NCI-H460 (cell line): ENCODE results near the gene GRB14. TPM values are rescaled to one million over a fixed set of nuclear protein-coding genes. Genes with fewer than 3 reads are reported as not detected.
A peak's percentile ranks its signal among the peaks of the same experiment; 100 is the strongest.
"Not testable (repeated sequence)": the region's sequence is repeated elsewhere in the genome, so short reads cannot be mapped to it uniquely, and the experiment has no call there.

Experiments used
- DNase-seq: peaks from one replicate; pipeline ENCODE4 v3.0.0-alpha.2; 2016; ENCODE audit warnings: low read depth; ENCODE audit errors: extremely low read depth
- total RNA-seq: library from RNA; depleted of rRNA; stranded (reverse); fragments of >200 nt; shearing (Covaris generic); gene quantifications from 2 replicates; pipeline ENCODE4 v1.2.3, GENCODE V29; 2014

GRB14 gene
- total RNA-seq, 1 experiment from 2014 or later, result 0.79 TPM

DNA sequence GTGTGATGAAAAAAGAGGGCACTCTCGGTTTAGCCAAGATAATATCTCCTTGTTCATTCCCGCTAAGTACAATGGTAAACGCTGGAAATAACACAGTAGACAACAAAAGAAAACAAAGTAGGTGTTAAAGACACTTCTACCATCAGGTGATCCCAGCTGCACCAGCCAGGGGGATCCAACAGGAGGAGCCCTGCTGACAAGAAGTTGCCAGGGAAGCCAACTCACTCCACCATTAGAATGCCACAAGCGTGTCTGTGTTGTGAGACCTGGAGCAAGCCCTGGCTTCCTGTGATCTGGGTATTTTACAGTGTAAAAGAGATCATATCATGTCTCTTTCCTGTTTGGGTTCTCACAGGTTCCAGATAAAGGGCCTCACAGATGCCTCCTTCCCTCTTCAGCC is 117.0 kb downstream of the GRB14 start:
- DNase-seq, result no peak

GRCh38 chr2:164498836-164499235 is 122.4 kb downstream of the GRB14 start:
- no peak for DNase-seq

DNA sequence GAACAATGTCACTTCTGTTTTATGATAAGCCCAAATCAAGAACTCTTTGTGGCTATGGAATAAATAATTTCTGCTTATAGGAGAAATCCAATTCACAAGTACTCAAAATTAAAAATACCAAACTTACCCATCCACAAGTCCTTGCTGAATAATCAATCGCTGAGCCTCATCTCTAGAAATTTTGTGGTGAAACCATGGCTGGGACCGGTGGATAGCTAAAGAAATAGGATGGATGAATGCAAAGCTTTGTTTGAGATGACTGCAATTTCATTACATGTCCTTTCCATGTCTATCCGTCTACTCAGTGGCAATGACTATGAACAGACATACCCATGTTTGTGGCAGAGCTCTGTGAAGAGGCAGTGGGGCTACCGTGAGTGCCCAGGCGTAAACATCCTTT is 124.4 kb downstream of the GRB14 start:
- DNase-seq, result no peak

DNA sequence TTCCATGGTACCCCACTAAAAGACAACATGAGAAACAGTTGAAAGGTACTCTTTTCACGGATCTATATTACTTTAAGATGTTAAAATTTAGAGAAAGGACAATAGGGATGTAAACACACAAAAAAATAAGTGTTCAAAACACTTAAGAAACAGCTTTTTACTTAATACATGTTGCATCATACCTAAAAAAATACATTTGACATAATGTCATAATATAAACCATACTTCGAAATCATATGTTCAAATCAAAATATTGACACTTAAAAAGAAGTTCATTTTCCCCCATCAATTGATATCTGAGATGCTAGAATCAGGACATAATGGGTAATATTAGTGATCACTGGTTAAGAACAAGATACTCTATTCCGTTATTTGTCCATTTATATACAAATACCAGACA is 124.9 kb downstream of the GRB14 start:
- DNase-seq, result no peak

DNA sequence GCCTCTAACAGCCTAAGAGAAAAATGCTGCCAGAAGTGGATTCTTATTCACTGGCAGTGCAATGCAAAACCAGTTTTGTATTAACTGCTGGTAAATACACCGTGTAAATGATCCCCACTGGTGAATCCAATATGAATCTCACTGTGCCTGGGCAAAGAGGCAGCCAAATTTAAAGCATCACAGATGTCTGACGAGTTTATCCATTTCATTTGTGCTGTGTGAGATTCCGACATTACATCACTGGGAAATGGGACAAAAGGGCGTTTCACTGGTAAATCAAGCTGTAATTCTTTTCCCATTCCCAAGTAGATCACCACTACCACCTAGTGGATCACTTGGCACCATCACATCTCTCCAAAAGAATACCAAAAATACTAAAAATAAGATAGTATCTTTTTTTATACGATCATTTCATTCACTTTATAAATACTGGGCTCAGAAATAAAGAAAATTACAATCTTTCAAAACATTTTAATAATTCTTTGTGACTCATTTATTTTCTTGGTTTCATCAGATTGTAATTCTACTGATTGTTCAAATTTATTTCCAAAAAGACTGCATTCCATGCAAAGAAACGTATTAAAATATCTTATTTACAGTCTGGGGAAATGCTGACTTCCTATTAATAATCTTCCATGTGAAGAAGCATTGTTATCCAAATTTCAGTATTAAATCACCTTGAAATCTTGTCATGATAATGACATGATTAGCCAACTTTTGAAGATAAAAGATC is 125.6 kb downstream of the GRB14 start:
- DNase-seq, result peak; percentile 55

DNA sequence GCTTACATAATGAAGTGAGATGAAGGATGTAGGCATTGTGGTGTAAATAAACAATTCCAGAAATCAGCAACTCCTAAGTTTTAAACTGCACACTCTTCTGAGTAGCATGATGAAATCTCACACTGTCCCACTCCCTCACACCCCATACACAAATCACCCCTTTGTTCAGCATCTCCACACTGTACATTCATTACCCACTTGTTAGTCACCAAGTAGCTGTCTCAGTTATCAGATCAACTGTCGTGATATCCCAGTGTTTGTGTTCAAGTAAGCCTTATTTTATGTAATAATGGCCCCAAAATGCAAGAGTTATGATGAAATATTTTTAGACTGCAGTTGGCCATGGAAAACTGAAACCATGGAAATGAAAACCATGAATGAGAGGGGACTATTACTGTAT is 135.7 kb downstream of the GRB14 start:
- DNase-seq, result no peak

- DNase-seq, result peak; percentile 23
Observed at GRCh38 chr2:164479460-164479859, 141.8 kb downstream of the GRB14 start.

- no peak for DNase-seq
Observed at GRCh38 chr2:164478205-164478604, 143.1 kb downstream of the GRB14 start.

DNA sequence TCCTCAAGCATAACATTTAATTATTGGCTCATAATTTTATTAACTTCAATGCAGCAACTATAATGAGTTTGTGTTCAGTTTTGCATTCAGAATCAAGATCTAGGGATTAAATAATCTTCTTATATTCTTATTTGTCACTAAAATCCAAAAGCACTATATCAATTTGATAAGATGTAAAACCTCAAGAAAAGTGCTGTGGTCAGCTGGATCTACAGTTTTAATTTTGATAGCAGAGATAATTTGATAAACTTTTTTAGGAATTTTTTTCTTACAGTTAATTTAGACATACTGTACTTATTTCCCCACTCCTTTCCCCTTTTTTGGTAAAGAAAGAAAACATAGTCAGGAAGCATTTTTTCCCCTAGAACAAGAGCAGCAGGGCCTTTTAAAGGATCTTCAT is 146.4 kb downstream of the GRB14 start:
- DNase-seq, result no peak

DNA sequence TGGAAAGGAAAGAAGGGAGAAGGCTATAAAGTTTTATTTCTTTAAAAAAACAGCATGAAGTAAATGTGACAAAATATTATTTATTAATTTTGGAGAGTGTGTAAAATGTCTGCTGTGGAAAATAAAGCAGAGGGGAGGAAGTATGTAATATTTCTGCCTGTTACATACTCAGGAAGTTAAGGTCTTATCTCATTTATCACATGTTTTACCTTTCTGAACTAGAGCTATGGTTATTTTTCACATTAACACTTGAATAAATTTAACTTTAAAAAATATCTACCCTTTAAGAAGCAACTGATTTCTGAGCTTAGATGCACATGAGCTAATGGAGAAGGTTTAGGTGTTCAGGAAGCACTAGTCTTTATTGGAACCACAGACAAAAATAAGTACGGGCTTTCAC is 148.3 kb downstream of the GRB14 start:
- DNase-seq, result no peak

GRCh38 chr2:164465047-164465446 is 156.2 kb downstream of the GRB14 start:
- not testable (repeated sequence) for DNase-seq

GRCh38 chr2:164464376-164464775 is 156.9 kb downstream of the GRB14 start:
- no peak for DNase-seq

- no peak for DNase-seq
Observed at GRCh38 chr2:164458792-164459191, 162.5 kb downstream of the GRB14 start.

GRCh38 chr2:164457271-164457670 is 164.0 kb downstream of the GRB14 start:
- no peak for DNase-seq

DNA sequence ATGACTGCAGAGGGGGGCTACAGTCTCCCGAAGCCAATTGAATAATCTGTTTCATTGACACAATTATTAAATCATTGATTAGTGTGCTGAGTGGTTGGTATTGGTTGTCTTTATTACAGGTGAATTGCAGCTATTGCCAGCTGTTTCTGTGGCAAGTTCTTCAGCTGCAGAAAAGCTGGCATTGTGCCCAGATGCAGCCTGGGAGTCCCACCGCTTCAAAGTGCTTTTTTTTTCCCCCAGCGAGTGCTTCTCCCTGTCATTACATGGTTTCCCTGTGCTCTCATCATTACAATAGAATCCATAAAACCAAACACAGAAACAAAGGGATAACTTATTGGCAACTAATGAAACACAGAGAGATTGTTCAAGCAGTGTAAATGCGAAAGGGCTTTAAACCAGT is 164.7 kb downstream of the GRB14 start:
- DNase-seq, result no peak

- DNase-seq, result no peak
Observed at GRCh38 chr2:164453656-164454305, 167.5 kb downstream of the GRB14 start.

DNA sequence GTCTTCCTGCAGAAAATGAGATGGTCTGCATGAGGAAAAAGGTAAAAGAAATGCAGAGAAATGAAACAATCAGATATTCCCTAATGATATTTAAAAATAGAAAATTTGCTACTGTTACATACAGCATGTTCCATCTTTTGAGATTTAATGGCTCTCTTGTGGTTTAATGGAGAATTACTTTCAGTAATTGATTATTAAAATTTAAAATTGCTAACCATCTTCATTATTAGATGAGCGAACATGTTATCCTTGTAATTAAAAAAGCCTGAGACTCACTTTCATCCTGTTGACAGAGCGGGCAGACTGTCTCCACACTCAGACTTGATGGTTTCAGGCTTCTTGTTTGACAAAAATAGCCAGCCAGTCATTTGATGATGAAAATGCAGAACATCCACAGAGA is 171.0 kb downstream of the GRB14 start:
- DNase-seq, result no peak

- DNase-seq, result no peak
Observed at GRCh38 chr2:164449706-164450105, 171.6 kb downstream of the GRB14 start.

- no peak for DNase-seq
Observed at GRCh38 chr2:164447660-164448059, 173.6 kb downstream of the GRB14 start.
